ENCODE data around the gene SSBP3.

GRCh38 chr1:54391450-54392209, 14.6 kb downstream of the SSBP3 start:
- TF ChIP-seq CTCF (IDR thresholded peaks at IDR 0.05) (no peak), POLR2A (IDR thresholded peaks at IDR 0.05) (no peak)
